HL-60 (cell line): ENCODE results near the gene CEP78.

Source experiments
- DNase-seq, 2 experiments: peaks; one replicate each; pipeline ENCODE4 v3.0.0-alpha.2; 2010 to 2020; ENCODE audit warnings: low read depth in 1 of 2, low spot score in 1 of 2
- H3K27ac ChIP-seq: fragments of 250-450 bp; sonication (Bioruptor Pico); replicated peaks from 2 replicates; pipeline ENCODE4 v1.5.1; 2020; ENCODE audit warnings: mild to moderate bottlenecking, moderate library complexity
- H3K27me3 ChIP-seq: fragments of 250-450 bp; sonication (Bioruptor Pico); 2 replicates; pipeline ENCODE4 v1.5.1; 2021; ENCODE audit warnings: mild to moderate bottlenecking, moderate library complexity; ENCODE audit not compliant: insufficient read depth, poor library complexity, severe bottlenecking
- H3K4me3 ChIP-seq: replicated peaks from 2 replicates; pipeline ENCODE4 v1.5.1; 2011; ENCODE audit warnings: mild to moderate bottlenecking, control low read depth, low read length; ENCODE audit not compliant: insufficient read depth
- CTCF ChIP-seq: IDR thresholded peaks from one replicate; pipeline ENCODE4 v1.5.1; 2011; ENCODE audit warnings: low read length, control low read depth, inconsistent platforms; ENCODE audit not compliant: insufficient read depth
- GABPA ChIP-seq: IDR thresholded peaks from 2 replicates; pipeline ENCODE4 v1.6.1; 2012; ENCODE audit warnings: low read depth
- POLR2AphosphoS5 ChIP-seq: IDR thresholded peaks from 2 replicates; pipeline ENCODE4 v1.6.1; 2012; ENCODE audit warnings: low read depth
- SPI1 ChIP-seq: IDR thresholded peaks from 2 replicates; pipeline ENCODE4 v1.6.1; 2012; ENCODE audit warnings: low read depth, mild to moderate bottlenecking, borderline replicate concordance
- TF ChIP-seq, protein P1 (sequence below): IDR thresholded peaks from 2 replicates; pipeline ENCODE4 v1.6.1; 2012; ENCODE audit warnings: low read depth; ENCODE audit not compliant: insufficient replicate concordance

Gene CEP78

GRCh38 chr9:78309066-78309465, 73.2 kb downstream of the CEP78 start:
- no peak overlapping the region for H3K27ac ChIP-seq
- TF ChIP-seq SPI1 = no peak
- TF ChIP-seq POLR2AphosphoS5 = no peak
- TF ChIP-seq GABPA = no peak
- no peak for TF ChIP-seq CTCF

DNA sequence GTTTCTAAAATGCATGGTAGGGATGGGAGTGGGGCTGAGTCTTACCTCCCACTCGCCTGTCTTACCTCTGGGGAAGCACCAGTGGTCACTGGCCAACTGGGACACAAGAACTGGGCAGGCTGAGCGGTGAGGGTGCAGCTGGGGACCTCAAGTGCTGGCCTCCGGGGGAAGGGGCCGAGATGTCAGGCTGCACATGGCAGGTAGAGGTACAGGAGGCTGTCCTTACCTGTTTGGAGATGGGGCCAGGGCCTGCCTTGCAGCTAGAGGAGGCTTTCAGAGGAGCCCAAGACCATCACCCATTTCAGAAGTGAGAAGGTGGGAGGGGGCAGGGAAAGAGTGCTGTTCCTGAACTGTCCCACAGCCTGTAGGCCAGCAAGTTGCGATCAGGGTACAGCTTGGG, 75.2 kb downstream of the CEP78 start:
- DNase-seq = no peak
- TF ChIP-seq SPI1 (no peak), CTCF (no peak), POLR2AphosphoS5 (no peak), GABPA (no peak)
- TF ChIP-seq, protein P1, sequence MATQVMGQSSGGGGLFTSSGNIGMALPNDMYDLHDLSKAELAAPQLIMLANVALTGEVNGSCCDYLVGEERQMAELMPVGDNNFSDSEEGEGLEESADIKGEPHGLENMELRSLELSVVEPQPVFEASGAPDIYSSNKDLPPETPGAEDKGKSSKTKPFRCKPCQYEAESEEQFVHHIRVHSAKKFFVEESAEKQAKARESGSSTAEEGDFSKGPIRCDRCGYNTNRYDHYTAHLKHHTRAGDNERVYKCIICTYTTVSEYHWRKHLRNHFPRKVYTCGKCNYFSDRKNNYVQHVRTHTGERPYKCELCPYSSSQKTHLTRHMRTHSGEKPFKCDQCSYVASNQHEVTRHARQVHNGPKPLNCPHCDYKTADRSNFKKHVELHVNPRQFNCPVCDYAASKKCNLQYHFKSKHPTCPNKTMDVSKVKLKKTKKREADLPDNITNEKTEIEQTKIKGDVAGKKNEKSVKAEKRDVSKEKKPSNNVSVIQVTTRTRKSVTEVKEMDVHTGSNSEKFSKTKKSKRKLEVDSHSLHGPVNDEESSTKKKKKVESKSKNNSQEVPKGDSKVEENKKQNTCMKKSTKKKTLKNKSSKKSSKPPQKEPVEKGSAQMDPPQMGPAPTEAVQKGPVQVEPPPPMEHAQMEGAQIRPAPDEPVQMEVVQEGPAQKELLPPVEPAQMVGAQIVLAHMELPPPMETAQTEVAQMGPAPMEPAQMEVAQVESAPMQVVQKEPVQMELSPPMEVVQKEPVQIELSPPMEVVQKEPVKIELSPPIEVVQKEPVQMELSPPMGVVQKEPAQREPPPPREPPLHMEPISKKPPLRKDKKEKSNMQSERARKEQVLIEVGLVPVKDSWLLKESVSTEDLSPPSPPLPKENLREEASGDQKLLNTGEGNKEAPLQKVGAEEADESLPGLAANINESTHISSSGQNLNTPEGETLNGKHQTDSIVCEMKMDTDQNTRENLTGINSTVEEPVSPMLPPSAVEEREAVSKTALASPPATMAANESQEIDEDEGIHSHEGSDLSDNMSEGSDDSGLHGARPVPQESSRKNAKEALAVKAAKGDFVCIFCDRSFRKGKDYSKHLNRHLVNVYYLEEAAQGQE = no peak
- H3K27ac ChIP-seq = no peak overlapping the region
- no peaks in the 10 kb centered on the region for H3K27me3 ChIP-seq
- H3K4me3 ChIP-seq = no peak overlapping the region

More at GRCh38 chr9:78309066-78309465, 73.2 kb downstream of the CEP78 start:
- no peak overlapping the region for H3K4me3 ChIP-seq
- H3K27me3 ChIP-seq = no peaks in the 10 kb centered on the region
- no peak for DNase-seq

- DNase-seq = no peak
- Histone ChIP-seq H3K27me3 (no peaks in the 10 kb centered on the region), H3K27ac (no peak overlapping the region), H3K4me3 (no peak overlapping the region)
- no peak for TF ChIP-seq SPI1
- no peak for TF ChIP-seq POLR2AphosphoS5
- TF ChIP-seq, protein P1 = no peak
- TF ChIP-seq CTCF = no peak
- no peak for TF ChIP-seq GABPA
These were observed 76.1 kb downstream of the CEP78 start for GRCh38 chr9:78311886-78312524.

GRCh38 chr9:78314550-78314949, 78.7 kb downstream of the CEP78 start:
- TF ChIP-seq CTCF (no peak), SPI1 (no peak), GABPA (no peak), POLR2AphosphoS5 (no peak)
- TF ChIP-seq, protein P1 = no peak
- no peak overlapping the region for H3K4me3 ChIP-seq
- no peak for DNase-seq
- no peak overlapping the region for H3K27ac ChIP-seq
- H3K27me3 ChIP-seq = no peaks in the 10 kb centered on the region
